Neutrophil (primary cell): ENCODE results near the gene POU3F1.

ENCODE experiments used
- H3K27ac ChIP-seq: fragments of 200-600 bp; sonication (generic); 2 replicates; pipeline ENCODE4 v1.5.1; 2016; ENCODE audit warnings: mild to moderate bottlenecking, moderate library complexity
- H3K27me3 ChIP-seq: fragments of 200-600 bp; sonication (generic); 2 replicates; pipeline ENCODE4 v1.6.0; 2016; ENCODE audit warnings: mild to moderate bottlenecking
- H3K36me3 ChIP-seq: fragments of 200-600 bp; sonication (generic); 2 replicates; pipeline ENCODE4 v1.5.1; 2017
- H3K4me1 ChIP-seq, 2 experiments: fragments of 200-600 bp in 1 of 2; sonication (generic) in 1 of 2; 1 replicate in 1 of 2; 2 replicates in 1 of 2; pipeline versions ENCODE4 v1.5.1 to v1.6.1; 2013 to 2016; ENCODE audit warnings: low read depth in 1 of 2, low read length in 1 of 2, mild to moderate bottlenecking in 1 of 2, moderate library complexity in 1 of 2; ENCODE audit not compliant: control insufficient read depth in 1 of 2, insufficient read depth in 1 of 2
- H3K4me3 ChIP-seq, 2 experiments: fragments of 200-600 bp in 1 of 2; sonication (generic) in 1 of 2; 1 replicate in 1 of 2; 2 replicates in 1 of 2; pipeline ENCODE4 v1.5.1; 2013 to 2016; ENCODE audit warnings: low read depth in 1 of 2, low read length in 1 of 2, mild to moderate bottlenecking in 1 of 2, moderate library complexity in 1 of 2
- H3K9me3 ChIP-seq: fragments of 200-600 bp; sonication (generic); 2 replicates; pipeline ENCODE4 v1.5.1; 2016
- TF ChIP-seq, protein P1 (sequence below): fragments of 200-600 bp; sonication (generic); IDR thresholded peaks from 2 replicates; pipeline ENCODE4 v1.5.1; 2016; ENCODE audit warnings: antibody characterized with exemption

Gene POU3F1

DNA sequence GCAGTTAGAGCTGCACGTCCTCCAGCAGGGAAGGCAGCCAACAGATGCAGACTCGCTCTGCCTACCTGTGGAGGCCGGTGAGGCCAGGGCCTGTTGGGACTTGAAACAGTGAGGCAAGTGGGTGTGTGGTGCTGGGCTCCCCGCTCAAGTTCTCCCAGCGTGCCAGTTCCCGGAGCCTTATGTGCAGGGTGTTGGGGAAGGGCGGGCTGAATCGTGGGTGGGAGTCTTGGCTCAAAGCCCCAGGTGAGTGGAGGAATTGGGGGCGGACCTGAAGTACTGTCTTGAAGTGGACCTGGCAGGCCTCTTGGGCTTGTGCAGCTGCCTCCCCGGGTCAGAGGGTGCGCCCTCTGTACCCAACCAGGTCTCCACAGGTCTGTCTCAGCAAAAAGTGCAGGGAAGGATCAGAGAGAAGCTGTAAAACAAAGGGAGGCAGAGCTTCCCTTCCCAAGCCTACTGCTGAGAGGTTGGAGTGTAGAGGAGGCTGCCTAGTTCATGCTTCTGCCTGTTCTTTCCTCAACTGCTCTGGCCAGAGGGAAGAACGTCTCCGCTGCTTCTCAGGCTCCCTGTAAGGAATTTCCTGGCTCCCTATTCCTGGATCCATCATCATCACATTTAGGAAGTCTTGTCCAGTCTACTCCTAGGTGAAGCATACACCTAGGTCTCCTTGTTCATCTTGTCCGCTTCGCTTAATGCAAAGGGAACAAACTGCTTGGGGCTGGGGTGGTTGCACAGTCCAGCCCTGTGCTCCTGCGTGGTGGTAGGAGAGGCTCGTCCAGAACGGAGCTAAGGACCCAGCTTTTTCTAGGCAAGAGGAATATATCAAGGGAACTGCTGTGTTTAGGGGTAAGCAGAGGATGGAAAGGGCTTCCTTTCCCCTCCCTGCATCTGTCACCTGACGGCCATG lies 19.1 kb downstream of the POU3F1 start:
- peaks cover 37% of the 10 kb centered on the region for H3K36me3 ChIP-seq
- H3K27ac ChIP-seq, result no peak overlapping the region
- no peak overlapping the region for H3K4me3 ChIP-seq
- no peaks in the 10 kb centered on the region for H3K9me3 ChIP-seq
- H3K27me3 ChIP-seq, result peaks cover 30% of the 10 kb centered on the region
- H3K4me1 ChIP-seq, result peaks cover 10 to 11% of the 10 kb centered on the region in 2 experiments
- TF ChIP-seq, protein P1, sequence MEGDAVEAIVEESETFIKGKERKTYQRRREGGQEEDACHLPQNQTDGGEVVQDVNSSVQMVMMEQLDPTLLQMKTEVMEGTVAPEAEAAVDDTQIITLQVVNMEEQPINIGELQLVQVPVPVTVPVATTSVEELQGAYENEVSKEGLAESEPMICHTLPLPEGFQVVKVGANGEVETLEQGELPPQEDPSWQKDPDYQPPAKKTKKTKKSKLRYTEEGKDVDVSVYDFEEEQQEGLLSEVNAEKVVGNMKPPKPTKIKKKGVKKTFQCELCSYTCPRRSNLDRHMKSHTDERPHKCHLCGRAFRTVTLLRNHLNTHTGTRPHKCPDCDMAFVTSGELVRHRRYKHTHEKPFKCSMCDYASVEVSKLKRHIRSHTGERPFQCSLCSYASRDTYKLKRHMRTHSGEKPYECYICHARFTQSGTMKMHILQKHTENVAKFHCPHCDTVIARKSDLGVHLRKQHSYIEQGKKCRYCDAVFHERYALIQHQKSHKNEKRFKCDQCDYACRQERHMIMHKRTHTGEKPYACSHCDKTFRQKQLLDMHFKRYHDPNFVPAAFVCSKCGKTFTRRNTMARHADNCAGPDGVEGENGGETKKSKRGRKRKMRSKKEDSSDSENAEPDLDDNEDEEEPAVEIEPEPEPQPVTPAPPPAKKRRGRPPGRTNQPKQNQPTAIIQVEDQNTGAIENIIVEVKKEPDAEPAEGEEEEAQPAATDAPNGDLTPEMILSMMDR, result no peak

DNA sequence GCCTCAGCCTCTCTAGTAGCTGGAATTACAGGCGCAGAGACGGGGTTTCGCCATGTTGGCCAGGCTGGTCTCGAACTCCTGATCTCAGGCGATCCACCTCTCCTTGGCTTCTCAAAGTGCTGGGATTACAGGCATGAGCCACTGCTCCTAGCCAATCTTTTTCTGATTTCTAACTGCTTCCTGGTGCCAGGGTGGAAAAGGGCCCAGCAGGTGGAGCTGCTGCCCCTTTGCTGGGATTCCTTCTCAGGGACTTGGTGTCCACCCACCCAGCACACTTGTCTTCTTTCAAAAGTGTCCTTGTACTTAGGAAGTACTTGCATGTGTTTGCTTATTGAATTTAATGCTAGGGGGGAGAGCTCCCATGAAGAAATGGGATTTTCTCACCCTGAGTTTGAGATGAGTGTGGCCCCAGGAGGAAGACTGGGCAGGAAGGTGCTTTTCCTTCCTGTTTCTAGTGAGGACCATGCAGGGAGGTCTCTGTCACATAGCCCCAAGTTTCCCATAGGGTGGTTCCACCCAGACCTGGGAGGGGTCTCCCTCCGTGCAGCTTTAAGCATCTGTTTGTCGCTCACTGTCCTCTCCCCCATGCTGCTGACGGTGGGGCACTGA lies 19.9 kb downstream of the POU3F1 start:
- H3K27ac ChIP-seq, result no peak overlapping the region
- no peak overlapping the region for H3K4me3 ChIP-seq
- peaks cover 27% of the 10 kb centered on the region for H3K27me3 ChIP-seq
- H3K9me3 ChIP-seq, result no peaks in the 10 kb centered on the region
- peaks cover 44% of the 10 kb centered on the region for H3K36me3 ChIP-seq
- TF ChIP-seq, protein P1, result no peak
- H3K4me1 ChIP-seq, result peaks cover 10 to 11% of the 10 kb centered on the region in 2 experiments

DNA sequence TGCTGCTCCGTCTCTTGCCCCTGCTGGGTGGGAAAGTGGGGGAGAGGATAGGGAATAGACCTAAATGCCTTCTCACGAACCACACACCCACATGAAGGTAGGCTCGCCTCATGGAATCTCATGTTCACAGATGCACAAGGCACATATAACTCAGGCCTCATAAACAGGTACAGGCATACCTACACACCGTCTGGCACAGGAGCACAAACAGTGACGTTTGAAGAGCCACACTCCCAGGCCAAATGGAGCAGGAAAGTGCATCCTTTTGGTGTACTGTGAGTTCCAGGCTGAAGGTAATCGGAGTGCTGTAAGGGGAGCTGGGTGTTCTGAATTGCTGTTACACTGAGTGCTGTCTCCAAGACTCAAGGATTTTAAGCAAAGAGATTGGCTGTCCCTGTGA lies 20.9 kb downstream of the POU3F1 start:
- TF ChIP-seq, protein P1, result no peak
- Histone ChIP-seq H3K4me3 (no peak overlapping the region), H3K27me3 (peaks cover 17% of the 10 kb centered on the region), H3K36me3 (peaks cover 54% of the 10 kb centered on the region), H3K4me1 (peaks cover 10 to 11% of the 10 kb centered on the region in 2 experiments), H3K9me3 (no peaks in the 10 kb centered on the region), H3K27ac (no peak overlapping the region)

DNA sequence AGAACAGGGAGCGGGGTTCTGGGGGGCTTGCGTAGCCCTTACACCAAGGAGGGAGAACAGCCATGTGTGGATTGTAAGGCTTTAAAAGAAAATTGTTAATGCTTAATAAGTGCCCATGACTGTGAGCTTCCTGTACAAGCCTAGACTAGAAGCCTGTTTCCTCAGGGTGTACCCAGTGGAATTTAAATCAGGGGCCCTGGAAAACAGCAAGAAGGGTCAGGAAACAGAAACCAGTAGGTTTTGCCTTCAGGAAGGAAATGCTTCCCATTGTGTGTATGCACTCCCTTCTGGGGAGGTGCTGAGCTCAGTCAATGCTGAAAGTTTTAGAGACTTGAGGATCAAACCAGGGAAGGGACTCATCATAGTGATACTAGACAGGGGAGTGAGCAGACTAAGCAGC lies 21.4 kb downstream of the POU3F1 start:
- peaks cover 58% of the 10 kb centered on the region for H3K36me3 ChIP-seq
- H3K27me3 ChIP-seq, result peaks cover 12% of the 10 kb centered on the region
- no peak overlapping the region for H3K27ac ChIP-seq
- H3K9me3 ChIP-seq, result no peaks in the 10 kb centered on the region
- H3K4me1 ChIP-seq, result peaks cover 10 to 11% of the 10 kb centered on the region in 2 experiments
- H3K4me3 ChIP-seq, result no peak overlapping the region
- TF ChIP-seq, protein P1, result no peak

DNA sequence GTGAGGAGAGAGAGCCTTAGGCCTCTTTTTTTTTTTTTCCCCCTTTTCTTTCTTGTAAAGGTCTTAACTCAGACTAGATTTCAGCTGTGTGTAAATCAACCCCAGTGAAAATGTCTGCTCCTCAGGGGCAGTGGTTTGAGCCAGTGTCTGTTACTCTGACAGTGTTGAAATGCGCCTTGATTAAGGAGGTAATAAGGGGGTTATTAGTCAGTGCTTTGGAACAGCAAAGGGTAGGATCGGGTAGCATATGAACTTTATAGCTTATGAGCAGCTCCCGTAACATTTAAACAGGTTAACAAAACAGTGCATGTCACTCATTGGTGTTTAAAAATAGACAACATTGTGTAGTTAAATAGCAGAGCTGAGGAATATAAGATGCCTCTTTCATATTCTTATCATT lies 23.8 kb downstream of the POU3F1 start:
- H3K4me1 ChIP-seq, result peaks cover 10 to 11% of the 10 kb centered on the region in 2 experiments
- no peak overlapping the region for H3K27ac ChIP-seq
- H3K9me3 ChIP-seq, result no peaks in the 10 kb centered on the region
- TF ChIP-seq, protein P1, result no peak
- H3K27me3 ChIP-seq, result no peaks in the 10 kb centered on the region
- no peak overlapping the region for H3K4me3 ChIP-seq
- H3K36me3 ChIP-seq, result peaks cover 74% of the 10 kb centered on the region
